GM23248 (cell line): Measurements from ENCODE around the gene MUC22.

Experiments used
- EZH2 ChIP-seq: fragments of 200-600 bp; sonication (generic); IDR thresholded peaks from 2 replicates; pipeline ENCODE4 v1.6.1; 2018; ENCODE audit warnings: antibody characterized with exemption, mild to moderate bottlenecking; ENCODE audit not compliant: insufficient read depth, poor library complexity, severe bottlenecking
- EZH2phosphoT487 ChIP-seq: fragments of 200-600 bp; sonication (generic); IDR thresholded peaks from 2 replicates; pipeline ENCODE4 v1.6.1; 2018; ENCODE audit warnings: antibody characterized with exemption, moderate library complexity, mild to moderate bottlenecking, low read depth; ENCODE audit not compliant: insufficient read depth

- TF ChIP-seq EZH2phosphoT487 = no peak
- no peak for TF ChIP-seq EZH2
These were observed 71.6 kb downstream of the MUC22 start for GRCh38 chr6:31081872-31082271.
